ENCODE results near the gene GNB1L.

Gene GNB1L

DNA sequence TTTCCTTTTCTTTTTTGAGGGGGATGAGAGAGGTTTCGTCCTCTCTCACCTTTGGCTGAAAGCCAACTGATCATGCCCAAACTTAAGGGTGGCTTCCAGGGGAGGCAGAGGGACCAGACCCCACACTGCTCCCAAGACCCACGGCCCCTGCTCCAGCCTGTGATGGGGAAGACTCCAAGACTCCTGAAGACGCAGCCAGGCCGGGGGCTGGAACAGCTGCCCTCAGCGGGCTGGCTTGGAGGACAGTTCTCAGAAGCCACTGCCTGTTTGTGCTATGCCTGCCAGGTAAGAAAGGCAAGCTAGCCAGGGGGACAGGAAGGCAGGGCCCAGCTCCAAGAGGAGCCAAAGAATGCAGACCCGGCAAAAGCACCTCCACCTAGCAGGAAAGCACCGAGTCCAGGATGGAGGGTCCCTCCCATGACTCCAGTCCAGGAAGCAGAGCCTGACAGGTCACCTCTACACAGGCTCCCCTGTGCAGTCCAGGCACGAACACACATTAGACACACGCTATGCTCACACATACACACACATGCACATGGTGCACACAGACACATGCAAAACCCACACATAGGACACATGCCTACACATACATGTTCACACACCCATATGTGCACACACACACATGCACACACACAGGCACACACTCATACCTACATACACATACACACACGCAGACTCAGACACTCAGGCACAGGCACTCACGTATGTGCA, 31.3 kb downstream of the GNB1L start:
- no peak for DNase-seq (ENCODE audit: low spot score)

DNA sequence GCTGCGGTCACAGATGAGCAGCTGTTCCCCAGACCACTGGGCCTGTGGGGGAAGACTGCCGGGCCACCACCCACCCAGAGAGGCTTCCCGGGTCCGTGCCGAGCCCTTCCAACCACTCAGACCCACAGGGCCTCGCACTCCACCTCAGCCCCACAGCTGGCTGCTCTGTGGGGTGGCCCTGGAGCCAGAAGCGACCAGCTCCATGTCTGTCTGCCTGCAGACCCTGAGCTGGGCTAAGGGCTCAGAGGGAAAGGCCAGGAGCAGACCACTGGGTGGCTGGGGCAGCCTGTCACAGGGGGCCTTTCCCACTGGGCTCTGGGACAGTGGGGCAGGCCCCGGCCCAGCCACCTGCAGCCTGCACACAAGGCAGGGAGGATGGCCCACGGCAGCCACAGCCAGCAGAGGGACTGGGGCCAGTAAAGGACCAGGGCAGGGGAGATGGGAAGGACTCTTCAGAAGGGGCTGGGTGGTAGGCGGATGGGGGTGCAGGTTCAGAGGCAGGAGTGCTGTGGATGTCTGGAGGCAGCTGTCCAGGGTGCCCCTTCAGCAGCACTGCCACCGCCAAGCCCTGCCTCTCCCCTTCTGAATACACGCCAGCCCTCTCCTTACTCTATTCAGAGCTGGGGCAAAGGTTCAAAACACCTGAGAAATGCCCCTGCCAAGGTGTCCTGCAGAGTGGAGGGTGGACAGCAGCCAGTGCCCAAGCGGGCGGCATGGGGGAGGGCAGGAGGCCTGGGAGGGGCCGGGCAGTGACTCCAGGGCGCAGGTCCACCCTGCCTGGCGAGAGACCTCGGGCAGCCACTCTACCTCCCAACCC, 32.2 kb downstream of the GNB1L start:
- DNase-seq (ENCODE audit: low spot score), result no peak

DNA sequence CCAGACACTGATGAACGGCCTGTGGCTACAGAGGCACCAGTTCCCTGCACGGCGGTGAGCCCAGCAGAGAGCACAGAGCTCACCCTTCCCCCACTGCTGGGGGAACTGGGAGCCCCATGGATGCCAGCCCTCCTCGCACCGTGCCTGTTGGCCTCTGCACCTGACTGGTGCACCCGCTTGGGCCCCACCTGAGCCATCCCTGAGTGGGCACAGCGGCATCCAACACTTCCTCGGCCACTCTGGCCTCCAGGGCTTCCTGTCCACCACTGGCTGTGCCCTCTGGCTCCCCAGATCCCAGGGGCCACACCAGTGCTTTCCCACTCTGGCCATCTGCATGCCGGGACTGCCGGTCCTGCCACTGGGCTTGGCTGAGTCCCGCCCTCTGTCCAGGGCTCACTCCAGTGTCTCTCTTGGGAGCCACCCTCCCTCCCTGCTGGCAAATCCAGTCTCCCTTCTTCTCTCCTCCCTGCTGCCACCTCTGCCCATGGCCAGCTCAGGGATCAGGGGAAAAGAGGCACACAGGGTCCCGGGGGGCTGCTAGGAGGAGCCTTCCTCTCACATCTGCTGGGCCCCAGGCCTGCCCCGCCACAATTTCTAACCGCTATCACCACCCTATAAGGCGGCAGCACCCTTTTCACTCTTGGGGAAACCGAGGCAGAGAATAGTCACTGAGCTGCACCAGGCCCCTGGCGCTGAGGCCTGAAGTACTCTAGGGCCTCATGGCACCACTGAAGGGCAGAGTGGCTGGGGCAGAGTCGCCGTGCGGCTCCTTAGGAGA, 33.0 kb downstream of the GNB1L start:
- no peak for DNase-seq (ENCODE audit: low spot score)

- DNase-seq (ENCODE audit: low spot score), result no peak
These were observed 33.7 kb downstream of the GNB1L start for GRCh38 chr22:19820880-19821522.

- DNase-seq (ENCODE audit: low spot score), result no peak
These were observed 34.5 kb downstream of the GNB1L start for GRCh38 chr22:19819911-19820879.

DNA sequence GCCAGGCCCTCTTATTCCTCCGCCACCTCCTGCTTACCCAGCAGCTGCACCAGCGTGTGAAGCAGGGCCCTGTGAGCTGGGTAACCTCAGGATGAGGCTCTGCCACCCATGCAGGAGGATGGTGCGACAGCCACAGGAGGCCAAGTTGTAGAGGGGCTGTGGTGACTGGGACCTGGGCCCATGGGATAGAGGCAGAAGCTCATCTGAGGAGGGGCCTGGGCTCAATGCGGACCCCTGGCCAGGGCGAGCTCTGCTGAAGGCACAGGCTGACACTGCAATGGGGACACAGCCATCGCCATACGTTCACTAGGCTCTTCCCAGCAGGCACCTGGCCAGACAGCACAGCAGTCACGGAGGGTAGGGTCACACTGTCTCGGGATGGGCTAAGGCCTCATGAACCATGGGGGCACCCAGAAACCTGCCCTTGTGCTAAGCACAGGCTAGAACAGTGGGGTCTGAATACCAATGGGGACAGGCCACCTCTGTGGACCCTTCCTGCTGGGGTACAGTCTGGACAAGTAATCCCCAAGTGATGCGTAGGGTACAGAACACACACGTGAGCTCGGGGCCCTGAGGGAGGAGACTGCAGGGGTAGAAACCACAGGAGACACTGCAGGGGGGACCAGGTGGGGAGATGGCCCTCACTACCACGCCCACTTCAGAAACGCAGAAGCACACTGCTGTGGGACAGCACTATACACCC, 35.3 kb downstream of the GNB1L start:
- no peak for DNase-seq (ENCODE audit: low spot score)

DNA sequence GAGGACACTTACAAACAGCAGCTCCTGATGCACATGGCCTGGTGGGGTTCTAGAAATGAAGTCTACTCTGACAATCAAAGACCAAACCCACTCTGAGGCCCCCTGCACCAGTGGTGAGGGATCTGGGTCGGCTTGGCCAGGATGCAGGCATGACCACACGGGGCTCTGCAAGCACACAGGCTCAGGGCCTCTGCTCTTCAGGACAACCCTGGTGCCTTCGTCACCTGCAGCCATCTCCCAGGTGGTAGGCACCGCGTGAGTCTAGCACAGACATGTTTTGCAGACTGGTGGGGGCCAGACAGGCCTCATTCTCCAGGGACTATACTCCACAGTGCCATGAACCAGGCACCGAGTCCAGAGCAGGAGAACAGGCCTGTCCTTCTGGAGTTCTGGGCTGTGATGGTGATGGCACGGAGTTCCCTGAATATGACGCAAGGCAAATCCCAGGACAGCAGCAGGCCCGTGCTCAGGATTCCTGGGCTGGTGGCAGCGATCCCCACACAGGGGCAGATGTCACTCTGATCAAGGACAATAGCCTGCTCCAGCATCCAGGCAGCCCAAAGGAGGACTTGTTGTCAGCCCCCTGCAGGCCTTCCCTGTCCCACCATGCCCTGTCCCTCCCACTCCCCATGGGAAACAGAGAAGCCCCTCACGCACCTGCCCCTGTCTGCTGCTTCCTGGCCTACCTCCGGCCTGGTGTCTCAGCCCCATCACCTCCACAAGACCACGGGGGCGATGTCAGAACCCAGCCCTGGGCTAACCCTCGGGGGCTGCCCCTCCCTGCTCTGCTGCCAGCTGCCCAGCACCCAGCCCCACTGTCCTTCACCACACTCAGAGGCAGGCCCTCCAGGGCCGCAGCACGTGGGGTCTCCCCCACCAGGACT, 36.1 kb downstream of the GNB1L start:
- DNase-seq (ENCODE audit: low spot score), result no peak

DNA sequence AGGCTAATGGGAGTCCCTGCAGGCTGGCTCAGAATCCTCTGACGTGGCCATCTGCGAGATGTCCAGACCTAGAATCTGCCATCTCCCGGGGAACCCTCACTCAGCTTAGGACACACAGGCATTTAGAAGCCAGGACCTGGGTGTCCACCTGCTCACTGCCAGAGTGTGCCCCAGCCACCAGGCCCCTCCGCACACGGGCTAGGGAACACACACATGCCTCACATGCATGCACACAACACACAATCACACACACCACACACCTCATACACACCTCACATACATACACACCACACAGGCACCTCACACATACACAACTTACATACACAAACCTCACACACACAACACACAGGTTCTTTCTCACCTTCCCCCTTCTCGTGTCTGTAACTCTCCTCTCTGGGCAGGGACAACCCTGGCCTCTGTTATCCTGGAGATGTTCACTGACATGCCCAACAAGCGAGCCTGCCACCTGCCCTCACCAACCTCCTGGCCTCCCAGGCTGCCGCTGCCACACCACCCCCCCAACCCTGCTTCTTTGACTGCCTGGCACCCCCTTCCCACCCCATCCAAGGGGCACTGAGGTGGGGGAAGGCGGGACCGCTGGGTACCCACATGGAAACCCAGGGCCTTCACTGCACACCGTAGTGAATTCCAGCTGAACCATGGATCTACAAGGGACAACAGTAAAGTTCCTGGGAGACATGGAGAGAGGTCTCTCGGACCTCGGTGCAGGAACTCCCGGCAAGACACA, 38.1 kb downstream of the GNB1L start:
- DNase-seq (ENCODE audit: low spot score), result no peak

DNA sequence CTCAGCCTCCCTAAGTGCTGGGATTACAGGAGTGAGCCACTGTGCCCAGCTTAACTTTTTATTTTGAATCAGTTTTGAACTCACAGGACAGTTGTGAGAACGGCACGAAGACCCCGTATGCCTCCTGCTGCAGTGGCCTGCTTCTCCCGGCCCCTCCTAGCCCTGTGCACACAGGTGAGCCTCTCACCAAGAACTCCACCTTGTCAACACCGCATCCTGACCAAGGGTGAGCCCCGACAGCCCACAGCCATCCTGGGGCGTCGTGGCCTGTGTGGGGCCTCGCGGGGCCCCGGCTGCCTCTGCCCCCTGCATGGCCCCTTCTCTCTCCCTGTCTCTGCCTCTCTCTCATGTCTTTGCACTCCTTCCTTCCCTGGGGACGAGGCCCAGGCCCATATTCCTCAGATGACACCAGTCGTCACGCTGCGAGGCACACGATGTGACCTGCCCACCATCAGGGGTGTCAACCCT, 38.8 kb downstream of the GNB1L start:
- no peak for DNase-seq (ENCODE audit: low spot score)

- no peak for DNase-seq (ENCODE audit: low spot score)
These were observed 39.4 kb downstream of the GNB1L start for GRCh38 chr22:19815093-19815822.

DNA sequence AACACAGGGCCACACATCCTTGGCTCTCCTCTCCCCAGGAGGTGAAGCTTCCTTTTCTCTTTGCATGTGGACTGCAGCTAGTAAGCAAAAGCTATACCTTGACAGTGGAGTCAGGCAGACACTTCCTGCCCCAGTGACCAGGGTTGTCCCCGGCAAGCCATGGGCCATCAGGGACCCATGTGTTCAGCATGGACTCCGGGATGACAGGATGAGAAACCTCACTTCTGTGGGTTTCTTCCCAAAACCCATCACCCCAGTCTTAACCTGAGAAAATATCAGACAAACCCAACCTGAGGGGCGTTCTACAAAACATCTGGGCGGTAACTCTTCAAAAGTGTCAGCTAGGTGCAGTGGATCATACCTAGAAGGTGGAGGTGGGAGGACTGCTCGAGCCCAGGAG, 40.2 kb downstream of the GNB1L start:
- DNase-seq (ENCODE audit: low spot score), result no peak

DNA sequence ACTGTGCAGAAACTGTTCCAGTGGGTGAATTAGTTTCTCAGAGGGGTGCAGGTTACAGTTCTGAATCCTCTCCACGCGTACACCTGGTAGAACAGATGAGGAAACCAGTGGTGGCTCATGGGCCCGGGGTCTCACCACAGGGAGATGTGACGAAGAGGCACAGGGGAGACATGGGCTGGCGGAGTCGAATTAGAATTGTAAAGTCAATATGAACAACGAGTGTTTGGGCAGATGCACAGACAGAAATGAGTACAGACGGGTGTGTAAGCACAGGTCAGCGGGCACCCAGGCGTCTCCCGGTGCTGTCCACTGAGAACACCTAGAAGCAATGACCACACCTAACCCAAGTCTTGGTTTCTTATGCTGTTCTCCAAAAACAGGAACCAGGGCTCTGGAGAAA, 41.8 kb downstream of the GNB1L start:
- no peak for DNase-seq (ENCODE audit: low spot score)

DNA sequence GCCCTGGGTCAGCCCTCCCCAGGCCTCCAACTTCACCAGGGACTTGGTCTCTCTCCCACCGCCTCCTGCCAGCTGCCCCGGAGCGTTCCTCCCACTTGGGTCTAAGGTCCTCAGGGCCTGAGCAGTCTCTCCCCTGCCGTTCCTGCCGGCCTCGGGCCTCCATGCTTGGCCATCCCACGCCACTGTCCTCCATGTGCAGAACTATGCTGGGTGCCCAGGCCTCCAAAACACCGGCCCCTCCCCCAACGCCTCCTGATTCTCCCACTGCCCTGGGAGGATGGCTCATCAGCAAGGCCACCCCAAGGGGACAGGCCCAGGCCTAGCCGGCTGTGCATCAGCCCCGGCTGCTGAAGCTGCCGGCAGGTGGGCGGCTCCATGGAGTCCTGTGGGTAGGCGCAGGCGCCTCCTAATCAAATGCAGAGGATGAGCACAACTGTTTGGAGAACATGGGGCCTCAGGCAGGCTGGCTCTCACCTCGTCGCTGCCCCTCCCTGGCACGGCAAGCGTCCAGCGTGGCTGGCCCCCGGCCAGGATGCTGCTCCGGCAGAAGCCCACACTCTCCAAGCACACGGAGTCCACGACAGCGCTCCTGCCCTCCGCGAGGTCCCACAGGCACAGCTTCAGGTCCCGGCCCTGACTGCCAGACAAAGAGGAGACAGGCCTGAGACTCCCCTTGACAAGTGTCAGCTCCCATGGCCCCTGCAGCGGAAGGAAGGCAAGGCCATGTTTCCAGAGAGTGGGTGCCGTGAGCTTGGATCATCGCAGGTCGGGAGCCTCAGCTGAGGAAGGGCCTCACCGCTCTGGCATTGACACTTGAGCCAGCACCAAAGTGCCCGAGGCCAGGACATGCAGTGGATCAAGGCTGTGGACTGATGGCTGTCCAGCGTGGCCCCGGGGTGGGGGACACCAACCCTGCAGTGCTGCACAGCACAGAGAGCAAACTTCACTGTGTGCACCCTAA, 42.6 kb downstream of the GNB1L start:
- DNase-seq (ENCODE audit: low spot score), result no peak

DNA sequence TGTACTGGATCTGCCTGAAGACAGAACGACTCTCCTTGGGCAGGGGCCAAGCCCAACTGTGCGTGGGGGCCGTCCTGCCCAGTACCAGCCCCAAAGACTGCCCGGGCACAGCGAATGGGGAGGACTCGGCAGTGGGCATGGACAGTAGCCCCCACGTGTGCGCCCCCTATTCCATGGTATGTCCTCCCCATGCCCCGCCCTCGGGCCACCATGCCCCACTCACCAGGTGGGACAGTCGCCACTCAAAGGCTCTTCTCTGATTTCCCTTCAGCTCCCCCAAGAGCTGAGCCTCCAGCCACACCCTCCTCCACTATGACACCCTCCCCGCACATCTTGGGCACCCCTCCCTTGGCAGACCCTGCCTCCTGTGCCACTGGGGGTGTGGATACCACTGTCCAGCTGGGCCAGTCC, 43.5 kb downstream of the GNB1L start:
- DNase-seq (ENCODE audit: low spot score), result no peak

DNA sequence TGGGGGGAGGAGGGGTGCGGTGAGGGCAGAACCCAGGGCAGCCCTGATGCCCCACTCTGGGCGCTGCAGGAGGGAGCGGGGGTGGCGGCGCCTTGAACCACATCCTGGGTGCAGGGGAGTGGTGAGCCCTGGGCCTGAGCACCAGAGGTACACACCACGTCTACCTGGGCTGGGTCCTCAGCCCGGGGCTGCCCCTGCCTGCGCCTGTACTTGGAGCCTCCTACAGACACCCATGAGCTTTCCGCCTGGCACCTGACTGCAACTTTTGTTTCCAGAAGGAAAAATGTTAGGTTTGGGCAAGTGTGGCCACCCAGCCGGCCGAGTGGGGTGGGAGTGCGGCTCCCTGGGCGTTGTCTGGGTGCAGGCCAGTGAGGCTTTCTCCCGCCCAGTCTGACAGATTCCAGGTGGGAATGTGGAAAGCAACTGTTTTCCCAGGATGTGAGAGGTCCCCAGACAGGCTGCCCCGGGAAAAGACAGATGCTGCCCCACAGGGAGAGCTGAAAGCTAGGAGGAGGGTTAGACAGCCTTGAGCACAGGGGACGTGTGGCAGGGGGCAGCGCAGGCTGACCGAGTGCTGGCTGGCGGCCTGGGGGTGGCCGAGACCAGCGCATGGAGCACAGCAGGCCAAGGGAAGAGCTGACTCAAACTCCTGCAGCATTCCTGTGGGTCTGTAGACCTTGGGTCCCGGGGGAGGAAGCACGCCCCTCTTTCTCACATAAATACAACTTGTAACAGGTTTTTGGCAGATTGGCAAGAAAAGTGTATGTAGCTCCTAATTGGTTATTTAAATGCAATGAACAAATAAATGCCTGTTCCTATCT, 44.1 kb downstream of the GNB1L start:
- no peak for DNase-seq (ENCODE audit: low spot score)

DNA sequence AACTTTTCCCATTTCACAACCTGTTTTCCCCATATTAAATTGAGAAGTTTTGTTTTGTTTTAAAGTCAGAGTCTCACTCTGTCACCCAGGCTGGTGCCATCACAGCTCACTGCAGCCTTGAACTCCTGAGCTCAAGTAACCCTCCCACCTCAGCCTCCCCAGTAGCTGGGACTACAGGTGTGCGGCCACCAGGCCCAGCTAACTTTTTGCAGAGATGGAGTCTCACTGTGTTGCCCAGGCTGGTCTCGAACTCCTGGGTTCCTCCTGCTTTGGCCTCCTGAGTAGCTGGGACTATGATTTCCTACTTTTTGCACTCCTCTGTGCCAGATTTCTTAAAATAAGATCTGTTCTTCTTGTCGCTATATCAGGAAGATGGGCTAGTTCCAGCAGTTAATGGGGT, 44.9 kb downstream of the GNB1L start:
- no peak for DNase-seq (ENCODE audit: low spot score)

Measured in LoVo (cell line).